ENCODE results near the gene FAAH2.
"Not testable (repeated sequence)": the region's sequence is repeated elsewhere in the genome, so short reads cannot be mapped to it uniquely, and the experiment has no call there.

FAAH2 gene

GRCh38 chrX:57313583-57314215 lies 27.2 kb downstream of the FAAH2 start:
- ChIA-PET CTCF (no interaction called here), POLR2A (ENCODE audit: low non-redundant PET) (no interaction called here)
- no peak overlapping the region for H3K27ac ChIP-seq
- no peak for DNase-seq (ENCODE audit: low spot score)
- TF ChIP-seq CTCF (conservative IDR thresholded peaks at IDR 0.05; ENCODE audit: low read depth): no peak

- DNase-seq (ENCODE audit: low spot score): no peak
- POLR2A ChIA-PET (ENCODE audit: low non-redundant PET): no interaction called here
- no peak overlapping the region for H3K27ac ChIP-seq
- no peak for TF ChIP-seq CTCF (conservative IDR thresholded peaks at IDR 0.05; ENCODE audit: low read depth)
- CTCF ChIA-PET: no interaction called here
Measured at GRCh38 chrX:57329008-57329407, 42.5 kb downstream of the FAAH2 start.

- CTCF ChIA-PET; H3K27ac ChIP-seq; DNase-seq (ENCODE audit: low spot score); POLR2A ChIA-PET (ENCODE audit: low non-redundant PET): not testable (repeated sequence)
Measured at GRCh38 chrX:57335790-57336189, 49.3 kb downstream of the FAAH2 start.

- POLR2A ChIA-PET (ENCODE audit: low non-redundant PET): no interaction called here
- DNase-seq (ENCODE audit: low spot score): no peak
- CTCF ChIA-PET: no interaction called here
- H3K27ac ChIP-seq: no peak overlapping the region
- TF ChIP-seq CTCF (conservative IDR thresholded peaks at IDR 0.05; ENCODE audit: low read depth): no peak
Measured at GRCh38 chrX:57353472-57354132, 67.1 kb downstream of the FAAH2 start.

GRCh38 chrX:57364145-57364544 lies 77.6 kb downstream of the FAAH2 start:
- DNase-seq (ENCODE audit: low spot score): no peak
- ChIA-PET CTCF (no interaction called here), POLR2A (ENCODE audit: low non-redundant PET) (no interaction called here)
- no peak for TF ChIP-seq CTCF (conservative IDR thresholded peaks at IDR 0.05; ENCODE audit: low read depth)
- no peak overlapping the region for H3K27ac ChIP-seq

- no peak for DNase-seq (ENCODE audit: low spot score)
- no peak overlapping the region for H3K27ac ChIP-seq
- TF ChIP-seq CTCF (conservative IDR thresholded peaks at IDR 0.05; ENCODE audit: low read depth): no peak
- POLR2A ChIA-PET (ENCODE audit: low non-redundant PET): no interaction called here
- CTCF ChIA-PET: no interaction called here
Measured at GRCh38 chrX:57366430-57366829, 79.9 kb downstream of the FAAH2 start.

- DNase-seq (ENCODE audit: low spot score): no peak
- H3K27ac ChIP-seq: no peak overlapping the region
- CTCF ChIA-PET: interaction anchor here (0.6 kb wide), 1 partner anchor 164 kb away, joined by 3 read pairs; no protein-coding TSS in a partner anchor
- TF ChIP-seq CTCF (conservative IDR thresholded peaks at IDR 0.05; ENCODE audit: low read depth): no peak
- POLR2A ChIA-PET (ENCODE audit: low non-redundant PET): no interaction called here
Measured at GRCh38 chrX:57367649-57368048, 81.1 kb downstream of the FAAH2 start.
